Fibroblast of lung (primary cell): Measurements from ENCODE around the gene ANO1. TPM values are rescaled to one million over a fixed set of nuclear protein-coding genes. Genes with fewer than 3 reads are reported as not detected.

Experiments used
- DNase-seq, 2 donors: peaks; one replicate each; pipeline versions ENCODE4 v3.0.0 to v3.0.0-alpha.2; 2010; ENCODE audit warnings: low read depth in 2 of 2
- H2AFZ ChIP-seq: 2 replicates; pipeline ENCODE4 v1.5.1; 2012; ENCODE audit warnings: low read length, control low read depth, inconsistent platforms
- H3K27ac ChIP-seq: 2 replicates; pipeline ENCODE4 v1.5.1; 2011; ENCODE audit warnings: low read length, control low read depth; ENCODE audit not compliant: insufficient read depth
- H3K27me3 ChIP-seq: 2 replicates; pipeline ENCODE4 v1.5.1; 2011; ENCODE audit warnings: mild to moderate bottlenecking, low read length; ENCODE audit not compliant: control insufficient read depth, insufficient read depth
- H3K36me3 ChIP-seq: 2 replicates; pipeline ENCODE4 v1.5.1; 2011; ENCODE audit warnings: low read length; ENCODE audit not compliant: control insufficient read depth, insufficient read depth
- H3K4me1 ChIP-seq: 2 replicates; pipeline ENCODE4 v1.5.1; 2011; ENCODE audit warnings: low read length; ENCODE audit not compliant: control insufficient read depth, insufficient read depth; ENCODE audit errors: extremely low read depth
- H3K4me2 ChIP-seq: 2 replicates; pipeline ENCODE4 v1.5.1; 2011; ENCODE audit warnings: low read length, control low read depth; ENCODE audit not compliant: insufficient read depth; ENCODE audit errors: extremely low read depth
- H3K4me3 ChIP-seq, 4 experiments: fragments of 200-600 bp in 1 of 4; sonication (generic) in 1 of 4; replicated peaks in 1 of 4; 2 replicates each; pipeline ENCODE4 v1.5.1; 2011 to 2016; ENCODE audit warnings: low read length in 4 of 4, low read depth in 3 of 4, mild to moderate bottlenecking in 3 of 4, control low read depth in 2 of 4, inconsistent platforms in 1 of 4, mixed read lengths in 1 of 4; ENCODE audit not compliant: insufficient read depth in 1 of 4; ENCODE audit errors: control extremely low read depth in 1 of 4
- H3K79me2 ChIP-seq: 2 replicates; pipeline ENCODE4 v1.5.1; 2012; ENCODE audit warnings: mild to moderate bottlenecking, low read length, inconsistent platforms; ENCODE audit not compliant: control insufficient read depth, insufficient read depth
- H3K9ac ChIP-seq: 2 replicates; pipeline ENCODE4 v1.5.1; 2011; ENCODE audit warnings: mild to moderate bottlenecking, low read length, control low read depth; ENCODE audit not compliant: insufficient read depth
- H3K9me3 ChIP-seq: 2 replicates; pipeline ENCODE4 v1.5.1; 2012; ENCODE audit warnings: low read depth, low read length; ENCODE audit not compliant: control insufficient read depth, insufficient read depth
- H4K20me1 ChIP-seq: 2 replicates; pipeline ENCODE4 v1.5.1; 2011; ENCODE audit warnings: low read length; ENCODE audit not compliant: control insufficient read depth, insufficient read depth; ENCODE audit errors: extremely low read depth
- EZH2 ChIP-seq: IDR thresholded peaks from 2 replicates; pipeline ENCODE4 v1.5.1; 2012; ENCODE audit warnings: low read length, control low read depth, mild to moderate bottlenecking; ENCODE audit errors: missing control alignments
- polyA plus RNA-seq, 2 donors: library from polyadenylated mRNA; depleted of rRNA in 1 of 2; stranded (reverse) in 1 of 2; unstranded in 1 of 2; fragments of >200 nt; gene quantifications; 2 replicates each; pipeline ENCODE4 v1.2.1, GENCODE V29; 2011 to 2012; ENCODE audit warnings: missing spikeins in 1 of 2
- total RNA-seq: library from RNA; depleted of rRNA; stranded (reverse); fragments of >200 nt; gene quantifications from 2 replicates; pipeline ENCODE4 v1.2.1, GENCODE V29; 2014
- TF ChIP-seq, protein P1 (sequence below), 2 donors: IDR thresholded peaks in 1 of 2; conservative IDR thresholded peaks in 1 of 2; 1 replicate in 1 of 2; 2 replicates in 1 of 2; pipeline ENCODE4 v1.5.1; 2011 to 2012; ENCODE audit warnings: low read length in 2 of 2, control low read depth in 1 of 2, inconsistent platforms in 1 of 2, low read depth in 1 of 2, mild to moderate bottlenecking in 1 of 2

Gene ANO1
- total and polyA plus RNA-seq, 2 donors (not counting 1 experiment from before 2014, with no cell fraction given) = 0.99 to 4.1 TPM

- no peaks in the 10 kb centered on the region for H3K9me3 ChIP-seq
- TF ChIP-seq EZH2 = no peak
- TF ChIP-seq, protein P1, sequence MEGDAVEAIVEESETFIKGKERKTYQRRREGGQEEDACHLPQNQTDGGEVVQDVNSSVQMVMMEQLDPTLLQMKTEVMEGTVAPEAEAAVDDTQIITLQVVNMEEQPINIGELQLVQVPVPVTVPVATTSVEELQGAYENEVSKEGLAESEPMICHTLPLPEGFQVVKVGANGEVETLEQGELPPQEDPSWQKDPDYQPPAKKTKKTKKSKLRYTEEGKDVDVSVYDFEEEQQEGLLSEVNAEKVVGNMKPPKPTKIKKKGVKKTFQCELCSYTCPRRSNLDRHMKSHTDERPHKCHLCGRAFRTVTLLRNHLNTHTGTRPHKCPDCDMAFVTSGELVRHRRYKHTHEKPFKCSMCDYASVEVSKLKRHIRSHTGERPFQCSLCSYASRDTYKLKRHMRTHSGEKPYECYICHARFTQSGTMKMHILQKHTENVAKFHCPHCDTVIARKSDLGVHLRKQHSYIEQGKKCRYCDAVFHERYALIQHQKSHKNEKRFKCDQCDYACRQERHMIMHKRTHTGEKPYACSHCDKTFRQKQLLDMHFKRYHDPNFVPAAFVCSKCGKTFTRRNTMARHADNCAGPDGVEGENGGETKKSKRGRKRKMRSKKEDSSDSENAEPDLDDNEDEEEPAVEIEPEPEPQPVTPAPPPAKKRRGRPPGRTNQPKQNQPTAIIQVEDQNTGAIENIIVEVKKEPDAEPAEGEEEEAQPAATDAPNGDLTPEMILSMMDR (conservative IDR thresholded peaks at IDR 0.05 in 1 of 2, IDR thresholded peaks at IDR 0.05 in 1 of 2; ENCODE audit: low read depth in 1 of 2, low read length in 2 of 2) = no peak
- no peak overlapping the region for H3K4me2 ChIP-seq
- H3K27ac ChIP-seq = no peak overlapping the region
- no peak overlapping the region for H3K9ac ChIP-seq
- no peaks in the 10 kb centered on the region for H4K20me1 ChIP-seq
- no peak for DNase-seq
- no peaks in the 10 kb centered on the region for H3K36me3 ChIP-seq
- H3K27me3 ChIP-seq = peaks cover 6% of the 10 kb centered on the region
- no peak overlapping the region for H2AFZ ChIP-seq
- no peak overlapping the region for H3K4me3 ChIP-seq
- no peaks in the 10 kb centered on the region for H3K79me2 ChIP-seq
- no peaks in the 10 kb centered on the region for H3K4me1 ChIP-seq
These were observed 67.0 kb downstream of the ANO1 start for GRCh38 chr11:70145071-70145470.

GRCh38 chr11:70145841-70146240, 67.7 kb downstream of the ANO1 start:
- H4K20me1 ChIP-seq = no peaks in the 10 kb centered on the region
- H3K4me2 ChIP-seq = no peak overlapping the region
- no peaks in the 10 kb centered on the region for H3K36me3 ChIP-seq
- TF ChIP-seq, protein P1 (conservative IDR thresholded peaks at IDR 0.05 in 1 of 2, IDR thresholded peaks at IDR 0.05 in 1 of 2; ENCODE audit: low read depth in 1 of 2, low read length in 2 of 2) = no peak
- TF ChIP-seq EZH2 = no peak
- H3K27ac ChIP-seq = no peak overlapping the region
- no peaks in the 10 kb centered on the region for H3K79me2 ChIP-seq
- H3K4me3 ChIP-seq = no peak overlapping the region
- H2AFZ ChIP-seq = no peak overlapping the region
- DNase-seq = no peak
- H3K9ac ChIP-seq = no peak overlapping the region
- H3K27me3 ChIP-seq = peaks cover 6% of the 10 kb centered on the region
- H3K4me1 ChIP-seq = no peaks in the 10 kb centered on the region
- H3K9me3 ChIP-seq = no peaks in the 10 kb centered on the region

DNA sequence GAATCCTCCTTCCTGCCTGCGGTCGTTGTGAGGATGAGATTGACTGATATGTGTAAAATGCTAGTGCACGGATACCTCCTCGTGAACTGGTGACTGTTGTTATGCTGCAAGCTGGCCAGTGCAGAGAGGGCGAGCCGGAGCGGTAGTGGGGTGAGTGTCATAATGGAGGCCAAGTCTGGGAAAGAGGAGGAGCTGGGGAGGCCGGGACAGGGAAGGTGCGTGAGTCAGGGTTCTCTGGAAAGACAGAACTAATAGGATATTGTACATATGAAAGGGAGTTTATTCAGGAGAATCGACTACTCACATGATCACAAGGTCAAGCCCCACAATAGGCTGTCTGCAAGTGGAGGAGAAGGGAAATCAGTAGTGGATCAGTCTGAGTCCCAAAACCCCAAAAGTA, 68.2 kb downstream of the ANO1 start:
- no peak overlapping the region for H2AFZ ChIP-seq
- no peak overlapping the region for H3K4me3 ChIP-seq
- no peaks in the 10 kb centered on the region for H3K9me3 ChIP-seq
- H3K79me2 ChIP-seq = no peaks in the 10 kb centered on the region
- no peak overlapping the region for H3K27ac ChIP-seq
- H3K36me3 ChIP-seq = no peaks in the 10 kb centered on the region
- TF ChIP-seq EZH2 = no peak
- TF ChIP-seq, protein P1 (conservative IDR thresholded peaks at IDR 0.05 in 1 of 2, IDR thresholded peaks at IDR 0.05 in 1 of 2; ENCODE audit: low read depth in 1 of 2, low read length in 2 of 2) = no peak
- no peaks in the 10 kb centered on the region for H4K20me1 ChIP-seq
- no peak for DNase-seq
- H3K9ac ChIP-seq = no peak overlapping the region
- peaks cover 3% of the 10 kb centered on the region for H3K27me3 ChIP-seq
- H3K4me2 ChIP-seq = no peak overlapping the region
- H3K4me1 ChIP-seq = no peaks in the 10 kb centered on the region
